ENCODE measurements around the gene ADCY2.

Gene ADCY2

GRCh38 chr5:7857361-7857760 is 461.4 kb downstream of the ADCY2 start:
- DNase-seq (ENCODE audit: low read depth in 1 of 2, low spot score in 1 of 2): no peak
- Histone ChIP-seq H3K27me3 (ENCODE audit: insufficient read depth, poor library complexity, severe bottlenecking) (no peaks in the 10 kb centered on the region), H3K4me3 (replicated peaks; ENCODE audit: insufficient read depth, low read length) (no peak overlapping the region), H3K27ac (replicated peaks) (no peak overlapping the region)
- TF ChIP-seq POLR2AphosphoS5 (IDR thresholded peaks at IDR 0.05; ENCODE audit: low read depth) (no peak), REST (IDR thresholded peaks at IDR 0.05; ENCODE audit: insufficient replicate concordance, low read depth) (no peak), SPI1 (IDR thresholded peaks at IDR 0.05; ENCODE audit: borderline replicate concordance, low read depth) (no peak), CTCF (IDR thresholded peaks at IDR 0.05; ENCODE audit: insufficient read depth, low read length) (no peak), GABPA (IDR thresholded peaks at IDR 0.05; ENCODE audit: low read depth) (no peak)

GRCh38 chr5:7857926-7858632 is 462.1 kb downstream of the ADCY2 start:
- no peaks in the 10 kb centered on the region for H3K27me3 ChIP-seq (ENCODE audit: insufficient read depth, poor library complexity, severe bottlenecking)
- no peak overlapping the region for H3K27ac ChIP-seq (replicated peaks)
- TF ChIP-seq REST (IDR thresholded peaks at IDR 0.05; ENCODE audit: insufficient replicate concordance, low read depth) (no peak), POLR2AphosphoS5 (IDR thresholded peaks at IDR 0.05; ENCODE audit: low read depth) (no peak), SPI1 (IDR thresholded peaks at IDR 0.05; ENCODE audit: borderline replicate concordance, low read depth) (no peak)
- H3K4me3 ChIP-seq (replicated peaks; ENCODE audit: insufficient read depth, low read length): no peak overlapping the region
- no peak for DNase-seq (ENCODE audit: low read depth in 1 of 2, low spot score in 1 of 2)

- no peak overlapping the region for H3K4me3 ChIP-seq (replicated peaks; ENCODE audit: insufficient read depth, low read length)
- no peak for TF ChIP-seq REST (IDR thresholded peaks at IDR 0.05; ENCODE audit: insufficient replicate concordance, low read depth)
- no peak for TF ChIP-seq SPI1 (IDR thresholded peaks at IDR 0.05; ENCODE audit: borderline replicate concordance, low read depth)
- TF ChIP-seq CTCF (IDR thresholded peaks at IDR 0.05; ENCODE audit: insufficient read depth, low read length): no peak
- no peak for TF ChIP-seq POLR2AphosphoS5 (IDR thresholded peaks at IDR 0.05; ENCODE audit: low read depth)
- TF ChIP-seq GABPA (IDR thresholded peaks at IDR 0.05; ENCODE audit: low read depth): no peak
- no peak for DNase-seq (ENCODE audit: low read depth in 1 of 2, low spot score in 1 of 2)
- H3K27ac ChIP-seq (replicated peaks): no peak overlapping the region
- H3K27me3 ChIP-seq (ENCODE audit: insufficient read depth, poor library complexity, severe bottlenecking): no peaks in the 10 kb centered on the region
Observed at GRCh38 chr5:7866196-7866595, 470.3 kb downstream of the ADCY2 start.

Data from HL-60 (cell line).